ENCODE data around the gene OPA1.

Gene OPA1

DNA sequence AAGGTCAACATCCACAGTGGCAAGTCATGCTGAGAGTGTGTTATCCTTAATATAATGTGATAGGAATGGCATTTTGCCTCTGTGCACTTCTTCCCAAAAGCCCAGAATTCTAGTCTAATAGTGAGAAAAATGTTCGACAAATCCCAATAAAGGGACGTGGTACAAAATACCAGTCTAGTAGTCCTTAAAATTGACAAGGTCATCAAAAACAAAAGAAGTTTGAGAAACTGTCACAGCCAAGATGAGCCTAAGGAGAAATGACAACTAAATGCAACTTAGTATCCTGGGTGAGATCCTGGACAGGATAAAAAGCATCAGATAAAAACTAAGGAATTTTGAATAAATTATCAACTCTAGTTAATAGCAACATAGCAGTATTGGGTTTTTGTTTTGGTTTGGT, 23.9 kb upstream of the OPA1 start:
- no peak for TF ChIP-seq CEBPB (IDR thresholded peaks at IDR 0.05)
- TF ChIP-seq, protein P1, sequence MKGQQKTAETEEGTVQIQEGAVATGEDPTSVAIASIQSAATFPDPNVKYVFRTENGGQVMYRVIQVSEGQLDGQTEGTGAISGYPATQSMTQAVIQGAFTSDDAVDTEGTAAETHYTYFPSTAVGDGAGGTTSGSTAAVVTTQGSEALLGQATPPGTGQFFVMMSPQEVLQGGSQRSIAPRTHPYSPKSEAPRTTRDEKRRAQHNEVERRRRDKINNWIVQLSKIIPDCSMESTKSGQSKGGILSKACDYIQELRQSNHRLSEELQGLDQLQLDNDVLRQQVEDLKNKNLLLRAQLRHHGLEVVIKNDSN (IDR thresholded peaks at IDR 0.05), result no peak
- TF ChIP-seq ZBTB7A (IDR thresholded peaks at IDR 0.05; ENCODE audit: low read depth), result no peak
- no peak for TF ChIP-seq TEAD4 (IDR thresholded peaks at IDR 0.05)
- no peak for TF ChIP-seq NFIC (IDR thresholded peaks at IDR 0.05)
- TF ChIP-seq, protein P2, sequence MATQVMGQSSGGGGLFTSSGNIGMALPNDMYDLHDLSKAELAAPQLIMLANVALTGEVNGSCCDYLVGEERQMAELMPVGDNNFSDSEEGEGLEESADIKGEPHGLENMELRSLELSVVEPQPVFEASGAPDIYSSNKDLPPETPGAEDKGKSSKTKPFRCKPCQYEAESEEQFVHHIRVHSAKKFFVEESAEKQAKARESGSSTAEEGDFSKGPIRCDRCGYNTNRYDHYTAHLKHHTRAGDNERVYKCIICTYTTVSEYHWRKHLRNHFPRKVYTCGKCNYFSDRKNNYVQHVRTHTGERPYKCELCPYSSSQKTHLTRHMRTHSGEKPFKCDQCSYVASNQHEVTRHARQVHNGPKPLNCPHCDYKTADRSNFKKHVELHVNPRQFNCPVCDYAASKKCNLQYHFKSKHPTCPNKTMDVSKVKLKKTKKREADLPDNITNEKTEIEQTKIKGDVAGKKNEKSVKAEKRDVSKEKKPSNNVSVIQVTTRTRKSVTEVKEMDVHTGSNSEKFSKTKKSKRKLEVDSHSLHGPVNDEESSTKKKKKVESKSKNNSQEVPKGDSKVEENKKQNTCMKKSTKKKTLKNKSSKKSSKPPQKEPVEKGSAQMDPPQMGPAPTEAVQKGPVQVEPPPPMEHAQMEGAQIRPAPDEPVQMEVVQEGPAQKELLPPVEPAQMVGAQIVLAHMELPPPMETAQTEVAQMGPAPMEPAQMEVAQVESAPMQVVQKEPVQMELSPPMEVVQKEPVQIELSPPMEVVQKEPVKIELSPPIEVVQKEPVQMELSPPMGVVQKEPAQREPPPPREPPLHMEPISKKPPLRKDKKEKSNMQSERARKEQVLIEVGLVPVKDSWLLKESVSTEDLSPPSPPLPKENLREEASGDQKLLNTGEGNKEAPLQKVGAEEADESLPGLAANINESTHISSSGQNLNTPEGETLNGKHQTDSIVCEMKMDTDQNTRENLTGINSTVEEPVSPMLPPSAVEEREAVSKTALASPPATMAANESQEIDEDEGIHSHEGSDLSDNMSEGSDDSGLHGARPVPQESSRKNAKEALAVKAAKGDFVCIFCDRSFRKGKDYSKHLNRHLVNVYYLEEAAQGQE (IDR thresholded peaks at IDR 0.05; ENCODE audit: low read depth), result no peak
- no peak for TF ChIP-seq FOXM1 (IDR thresholded peaks at IDR 0.05; ENCODE audit: borderline replicate concordance, low read depth)
- TF ChIP-seq EP300 (IDR thresholded peaks at IDR 0.05; ENCODE audit: borderline replicate concordance), result no peak
- no peak for TF ChIP-seq TCF12 (IDR thresholded peaks at IDR 0.05; ENCODE audit: low read depth)
- no peak for TF ChIP-seq EGR1 (IDR thresholded peaks at IDR 0.05)
- TF ChIP-seq RAD21 (IDR thresholded peaks at IDR 0.05; ENCODE audit: low read depth), result no peak
- TF ChIP-seq TAF1 (IDR thresholded peaks at IDR 0.05; ENCODE audit: low read depth), result no peak

DNA sequence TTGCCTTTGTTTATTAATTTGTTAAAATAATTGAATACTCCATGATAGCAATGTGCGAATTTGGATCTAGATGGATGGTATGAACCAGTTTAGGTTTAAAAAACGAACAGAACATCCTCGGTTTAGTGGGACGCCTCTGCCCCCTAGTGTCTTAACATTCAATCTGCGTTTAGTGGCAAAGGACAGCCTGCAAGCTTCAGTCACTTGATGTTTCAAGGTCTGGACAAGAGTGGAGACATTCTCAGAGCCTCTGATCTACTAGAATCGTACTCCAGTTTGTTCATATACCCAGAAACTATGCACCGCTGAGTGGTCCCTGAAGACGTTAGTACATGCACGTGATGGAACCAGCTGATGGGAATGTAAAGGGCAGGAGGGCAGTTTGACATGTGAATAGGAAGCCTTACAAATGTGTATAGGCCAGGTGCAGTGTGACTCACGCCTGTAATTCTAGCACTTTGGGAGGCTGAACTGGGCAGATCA, 20.5 kb upstream of the OPA1 start:
- TF ChIP-seq, protein P2 (IDR thresholded peaks at IDR 0.05; ENCODE audit: low read depth), result no peak
- TF ChIP-seq RAD21 (IDR thresholded peaks at IDR 0.05; ENCODE audit: low read depth), result peak; percentile 98

DNA sequence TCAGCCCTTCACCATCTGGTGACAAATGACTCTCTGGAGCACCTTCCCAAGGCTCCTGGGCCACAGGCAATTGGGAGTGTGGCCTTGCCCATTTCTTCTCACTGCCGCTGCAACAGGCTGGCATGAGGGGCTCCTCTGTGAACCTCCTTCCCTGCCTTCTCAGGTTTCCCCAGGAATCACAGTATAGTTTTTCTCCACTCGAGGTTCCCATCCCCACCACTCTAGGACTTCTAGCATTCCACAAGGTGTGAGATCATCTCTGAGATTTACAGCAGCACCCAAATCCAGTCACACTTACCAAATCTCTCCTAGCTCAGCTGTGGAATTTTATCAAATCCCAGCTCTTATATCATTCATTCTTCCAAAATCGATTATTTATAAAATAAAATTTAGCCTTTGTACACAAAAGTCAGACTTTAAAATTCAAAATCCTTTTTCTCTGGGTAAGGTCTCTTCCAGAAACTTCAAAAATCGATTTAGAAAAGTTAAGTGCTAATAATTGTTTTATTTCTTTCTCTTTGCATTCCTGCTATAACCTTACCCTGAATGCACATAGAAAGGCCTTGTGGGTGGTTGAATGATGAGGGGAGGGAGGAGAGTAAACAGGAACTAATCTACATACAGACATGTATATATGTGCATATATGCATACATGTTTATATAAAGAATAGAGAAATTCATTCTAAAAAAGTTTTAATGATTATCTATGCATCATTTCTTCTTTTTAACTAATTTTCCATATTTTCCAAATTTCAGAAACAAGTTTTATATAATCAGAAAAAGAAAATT, 19.4 kb upstream of the OPA1 start:
- no peak for TF ChIP-seq EP300 (IDR thresholded peaks at IDR 0.05; ENCODE audit: borderline replicate concordance)
- no peak for TF ChIP-seq TAF1 (IDR thresholded peaks at IDR 0.05; ENCODE audit: low read depth)

DNA sequence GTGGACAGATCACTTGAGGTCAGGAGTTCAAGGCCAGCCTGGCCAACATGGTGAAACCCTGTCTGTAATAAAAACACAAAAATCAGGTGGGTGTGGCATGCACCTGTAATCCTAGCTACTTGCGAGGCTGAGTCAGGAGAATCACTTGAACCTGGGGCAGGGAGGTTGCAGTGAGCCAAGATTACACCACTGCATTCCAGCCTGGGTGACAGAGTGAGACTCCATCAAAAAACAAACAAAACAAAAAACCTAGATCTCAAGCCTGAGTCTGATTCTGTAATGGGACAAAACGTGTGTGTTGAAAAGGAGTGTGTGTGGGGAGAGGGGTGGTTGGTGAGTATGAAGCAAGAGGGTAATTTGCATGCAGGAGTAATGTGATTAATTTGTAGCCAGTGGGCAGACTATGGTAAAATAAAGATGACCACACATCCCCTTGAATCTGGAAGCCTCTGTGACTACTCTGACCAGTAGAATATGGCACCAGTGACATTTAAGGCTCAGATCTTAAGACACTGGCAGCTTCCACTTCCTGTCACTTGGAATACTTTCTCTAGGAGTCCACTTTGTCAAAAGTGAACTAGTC, 18.4 kb upstream of the OPA1 start:
- TF ChIP-seq EGR1 (IDR thresholded peaks at IDR 0.05) (no peak), RAD21 (IDR thresholded peaks at IDR 0.05; ENCODE audit: low read depth) (no peak), TCF12 (IDR thresholded peaks at IDR 0.05; ENCODE audit: low read depth) (no peak), TEAD4 (IDR thresholded peaks at IDR 0.05) (no peak), YY1 (IDR thresholded peaks at IDR 0.05; ENCODE audit: low read depth) (no peak)
- TF ChIP-seq, protein P2 (IDR thresholded peaks at IDR 0.05; ENCODE audit: low read depth), result no peak
- TF ChIP-seq, protein P1 (IDR thresholded peaks at IDR 0.05), result no peak

DNA sequence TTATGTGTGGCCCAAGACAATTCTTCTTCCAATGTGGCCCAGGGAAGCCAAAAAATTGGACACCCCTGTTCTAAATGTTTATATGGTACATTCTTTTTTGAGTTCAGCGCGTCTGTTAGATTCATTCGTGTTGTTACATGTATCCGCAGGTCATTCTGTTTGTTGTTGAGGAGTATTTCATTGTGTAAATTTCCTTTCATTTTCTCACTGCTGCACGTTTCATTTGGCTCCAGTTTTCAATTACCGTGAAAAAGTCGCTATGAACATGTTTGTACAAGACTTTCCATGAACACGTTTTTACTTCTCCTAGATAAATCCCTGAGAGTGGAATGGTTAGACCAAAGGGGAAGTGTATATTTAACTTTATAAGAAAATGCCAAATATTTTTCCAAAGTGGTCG, 7.5 kb upstream of the OPA1 start:
- no peak for TF ChIP-seq NFIC (IDR thresholded peaks at IDR 0.05)
- TF ChIP-seq, protein P2 (IDR thresholded peaks at IDR 0.05; ENCODE audit: low read depth), result no peak
- no peak for TF ChIP-seq FOXM1 (IDR thresholded peaks at IDR 0.05; ENCODE audit: borderline replicate concordance, low read depth)
- TF ChIP-seq, protein P3, sequence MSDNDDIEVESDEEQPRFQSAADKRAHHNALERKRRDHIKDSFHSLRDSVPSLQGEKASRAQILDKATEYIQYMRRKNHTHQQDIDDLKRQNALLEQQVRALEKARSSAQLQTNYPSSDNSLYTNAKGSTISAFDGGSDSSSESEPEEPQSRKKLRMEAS (IDR thresholded peaks at IDR 0.05), result no peak
- TF ChIP-seq TCF12 (IDR thresholded peaks at IDR 0.05; ENCODE audit: low read depth), result no peak
- no peak for TF ChIP-seq CREB1 (IDR thresholded peaks at IDR 0.05; ENCODE audit: low read depth)
- no peak for TF ChIP-seq YY1 (IDR thresholded peaks at IDR 0.05; ENCODE audit: low read depth)
- TF ChIP-seq, protein P1 (IDR thresholded peaks at IDR 0.05), result no peak
- TF ChIP-seq ZBTB7A (IDR thresholded peaks at IDR 0.05; ENCODE audit: low read depth), result no peak
- TF ChIP-seq TAF1 (IDR thresholded peaks at IDR 0.05; ENCODE audit: low read depth), result no peak
- no peak for TF ChIP-seq RAD21 (IDR thresholded peaks at IDR 0.05; ENCODE audit: low read depth)
